ENCODE measurements around the gene OR13C9. TPM values are rescaled to one million over a fixed set of nuclear protein-coding genes. Genes with fewer than 3 reads are reported as not detected.
"Not testable (repeated sequence)": the region's sequence is repeated elsewhere in the genome, so short reads cannot be mapped to it uniquely, and the experiment has no call there.

OR13C9 gene
- total and polyA plus RNA-seq, 2 experiments from 2014 or later = not detected

GRCh38 chr9:104633976-104634520 lies 16.0 kb upstream of the OR13C9 start:
- H4K20me1 ChIP-seq (ENCODE audit: insufficient read depth, poor library complexity, severe bottlenecking) = no peaks in the 10 kb centered on the region
- no peak overlapping the region for H3K4me2 ChIP-seq
- WGBS (ENCODE audit: low lambda C conversion rate, missing lambda C conversion rate) = 95% methylated on average over 30 of the region's 30 CpGs
- H3K36me3 ChIP-seq (replicated peaks; ENCODE audit: insufficient read depth, low read depth) = no peaks in the 10 kb centered on the region
- no peak overlapping the region for H3K27ac ChIP-seq
- no peak for TF ChIP-seq CTCF (IDR thresholded peaks at IDR 0.05; ENCODE audit: poor library complexity)
- no peak for TF ChIP-seq EZH2 (IDR thresholded peaks at IDR 0.05; ENCODE audit: borderline replicate concordance)
- TF ChIP-seq EZH2phosphoT487 (IDR thresholded peaks at IDR 0.05; ENCODE audit: low read depth, severe bottlenecking, unreplicated experiment) = no peak
- no peaks in the 10 kb centered on the region for H3K79me2 ChIP-seq
- H3K9me2 ChIP-seq (replicated peaks; ENCODE audit: insufficient read depth) = no peaks in the 10 kb centered on the region
- DNase-seq (ENCODE audit: low spot score) = no peak
- no peak overlapping the region for H2AFZ ChIP-seq
- H3K27me3 ChIP-seq = no peaks in the 10 kb centered on the region
- H3K4me1 ChIP-seq (ENCODE audit: insufficient read depth) = no peaks in the 10 kb centered on the region
- H3K9me3 ChIP-seq (ENCODE audit: low read depth) = no peaks in the 10 kb centered on the region
- no peak overlapping the region for H3K4me3 ChIP-seq

- H3K27me3 ChIP-seq; H3K79me2 ChIP-seq; H3K4me2 ChIP-seq; H3K27ac ChIP-seq; H3K4me3 ChIP-seq; H4K20me1 ChIP-seq (ENCODE audit: insufficient read depth, poor library complexity, severe bottlenecking); H3K9me3 ChIP-seq (ENCODE audit: low read depth); H2AFZ ChIP-seq; H3K9me2 ChIP-seq (replicated peaks; ENCODE audit: insufficient read depth); H3K36me3 ChIP-seq (replicated peaks; ENCODE audit: insufficient read depth, low read depth); H3K4me1 ChIP-seq (ENCODE audit: insufficient read depth); DNase-seq (ENCODE audit: low spot score): not testable (repeated sequence)
These were observed 8.0 kb upstream of the OR13C9 start for GRCh38 chr9:104625964-104626363.

- Histone ChIP-seq H3K9me2 (replicated peaks; ENCODE audit: insufficient read depth) (no peaks in the 10 kb centered on the region), H3K79me2 (no peaks in the 10 kb centered on the region), H3K4me2 (no peak overlapping the region), H3K36me3 (replicated peaks; ENCODE audit: insufficient read depth, low read depth) (no peaks in the 10 kb centered on the region), H3K27me3 (no peaks in the 10 kb centered on the region), H3K27ac (no peak overlapping the region), H3K9me3 (ENCODE audit: low read depth) (no peaks in the 10 kb centered on the region), H4K20me1 (ENCODE audit: insufficient read depth, poor library complexity, severe bottlenecking) (no peaks in the 10 kb centered on the region), H3K4me3 (no peak overlapping the region), H2AFZ (no peak overlapping the region), H3K4me1 (ENCODE audit: insufficient read depth) (no peaks in the 10 kb centered on the region)
- no peak for TF ChIP-seq EZH2 (IDR thresholded peaks at IDR 0.05; ENCODE audit: borderline replicate concordance)
- TF ChIP-seq EZH2phosphoT487 (IDR thresholded peaks at IDR 0.05; ENCODE audit: low read depth, severe bottlenecking, unreplicated experiment) = no peak
- TF ChIP-seq CTCF (IDR thresholded peaks at IDR 0.05; ENCODE audit: poor library complexity) = no peak
- no peak for DNase-seq (ENCODE audit: low spot score)
These were observed 586 bp downstream of the OR13C9 start for GRCh38 chr9:104617418-104617817.

- Histone ChIP-seq H4K20me1 (ENCODE audit: insufficient read depth, poor library complexity, severe bottlenecking) (no peaks in the 10 kb centered on the region), H3K27me3 (no peaks in the 10 kb centered on the region), H3K27ac (no peak overlapping the region), H2AFZ (no peak overlapping the region), H3K4me1 (ENCODE audit: insufficient read depth) (no peaks in the 10 kb centered on the region), H3K4me3 (no peak overlapping the region), H3K36me3 (replicated peaks; ENCODE audit: insufficient read depth, low read depth) (no peaks in the 10 kb centered on the region), H3K9me2 (replicated peaks; ENCODE audit: insufficient read depth) (no peaks in the 10 kb centered on the region), H3K4me2 (no peak overlapping the region), H3K79me2 (no peaks in the 10 kb centered on the region), H3K9me3 (ENCODE audit: low read depth) (no peaks in the 10 kb centered on the region)
- no peak for DNase-seq (ENCODE audit: low spot score)
- TF ChIP-seq EZH2 (IDR thresholded peaks at IDR 0.05; ENCODE audit: borderline replicate concordance) (no peak), CTCF (IDR thresholded peaks at IDR 0.05; ENCODE audit: poor library complexity) (no peak), EZH2phosphoT487 (IDR thresholded peaks at IDR 0.05; ENCODE audit: low read depth, severe bottlenecking, unreplicated experiment) (no peak)
- 80% methylated on average over 2 of the region's 2 CpGs for WGBS (ENCODE audit: low lambda C conversion rate, missing lambda C conversion rate)
These were observed 6.8 kb downstream of the OR13C9 start for GRCh38 chr9:104611213-104611612.

All from hepatocyte (in vitro differentiated cells).